ENCODE data around the gene TFCP2L1. TPM values are rescaled to one million over a fixed set of nuclear protein-coding genes. Genes with fewer than 3 reads are reported as not detected.

The TFCP2L1 gene
- total and polyA plus RNA-seq, 2 of the 4 experiments (the other 2 are of a cell fraction): not detected

- no peak for DNase-seq
- Histone ChIP-seq H3K79me1 (ENCODE audit: low read depth in 1 of 2, low read length in 2 of 2) (no peaks in the 10 kb centered on the region), H2BK20ac (ENCODE audit: low read depth, low read length) (no peak overlapping the region), H3K4me1 (ENCODE audit: control insufficient read depth, insufficient read depth, low read length) (no peaks in the 10 kb centered on the region), H2AK5ac (ENCODE audit: low read depth, low read length) (no peak overlapping the region), H2BK15ac (ENCODE audit: low read depth, low read length) (no peak overlapping the region), H3K9me1 (ENCODE audit: insufficient read depth, low read length) (no peaks in the 10 kb centered on the region), H4K5ac (ENCODE audit: low read depth, low read length) (no peak overlapping the region), H4K8ac (ENCODE audit: low read depth in 2 of 2, low read length in 2 of 2) (no peak overlapping the region), H3K14ac (replicated peaks; ENCODE audit: low read depth, low read length) (no peak overlapping the region), H3K4me2 (ENCODE audit: low read depth, low read length) (no peak overlapping the region), H3K9me3 (ENCODE audit: control insufficient read depth, insufficient read depth, low read length) (no peaks in the 10 kb centered on the region), H2BK5ac (ENCODE audit: low read depth, low read length, poor library complexity, severe bottlenecking) (no peak overlapping the region), H3K4me3 (ENCODE audit: insufficient read depth, low read depth, low read length) (no peak overlapping the region), H3K9ac (ENCODE audit: low read depth, low read length) (no peak overlapping the region), H4K20me1 (ENCODE audit: insufficient read depth, low read length) (no peaks in the 10 kb centered on the region), H3K4ac (ENCODE audit: low read depth, low read length) (no peak overlapping the region), H4K91ac (ENCODE audit: insufficient read depth, low read depth, low read length) (no peak overlapping the region), H3K27me3 (ENCODE audit: control insufficient read depth, insufficient read depth, low read length) (peaks cover 10% of the 10 kb centered on the region; the same call in 1 of the 2 replicates), H3K56ac (ENCODE audit: extremely low read depth, insufficient read depth, low read length) (no peak overlapping the region), H3K18ac (ENCODE audit: low read depth, low read length) (no peak overlapping the region), H2BK120ac (ENCODE audit: low read depth, low read length) (no peak overlapping the region), H3K23ac (ENCODE audit: low read depth, low read length) (no peak overlapping the region), H3K27ac (ENCODE audit: insufficient read depth, low read length) (no peak overlapping the region), H2AK9ac (replicated peaks; ENCODE audit: low read depth, low read length, poor library complexity) (no peak overlapping the region), H2AFZ (replicated peaks; ENCODE audit: low read length, poor library complexity) (no peak overlapping the region), H3K36me3 (ENCODE audit: control insufficient read depth, insufficient read depth, low read length) (no peaks in the 10 kb centered on the region)
- dilution Hi-C loops (cut with HindIII; ENCODE audit: low sequenced_read_pairs, unreplicated experiment): no loop called here
- in situ Hi-C loops (cut with MboI; ENCODE audit: low sequenced_read_pairs): no loop called here
- intact Hi-C loops (cut with micrococcal nuclease): no loop called here
- ChIA-PET CTCF (no interaction called here), POLR2A (ENCODE audit: unreplicated experiment) (no interaction called here)
- WGBS, 2 experiments (ENCODE audit: extremely low coverage in 2 of 2, insufficient read length in 1 of 2): 50% methylated on average over 3 of the region's 8 CpGs; no CpG with 5 or more reads in 1 of the 2 experiments
- BruUV-seq (replicated peaks): no TSS peak
- no peak for ATAC-seq (ENCODE audit: low read depth)
- TF ChIP-seq MXI1 (IDR thresholded peaks at IDR 0.05; ENCODE audit: borderline replicate concordance, low read depth, low read length) (no peak), FOS (IDR thresholded peaks at IDR 0.05; ENCODE audit: low read depth, low read length) (no peak), CTCF (conservative IDR thresholded peaks at IDR 0.05; ENCODE audit: low read depth, low read length) (no peak), RCOR1 (IDR thresholded peaks at IDR 0.05; ENCODE audit: insufficient replicate concordance, low read length) (no peak), USF2 (IDR thresholded peaks at IDR 0.05; ENCODE audit: low read depth, low read length) (no peak), NFE2L2 (IDR thresholded peaks at IDR 0.05; ENCODE audit: low read depth, low read length) (no peak), POLR2A (IDR thresholded peaks at IDR 0.05; ENCODE audit: low read depth, low read length) (no peak), MAFK (IDR thresholded peaks at IDR 0.05; ENCODE audit: low read depth, low read length) (no peak), ELK1 (IDR thresholded peaks at IDR 0.05; ENCODE audit: borderline replicate concordance, low read depth, low read length) (no peak)
Observed at GRCh38 chr2:121192576-121192975, 92.4 kb downstream of the TFCP2L1 start.
